ENCODE measurements around the gene RERE. TPM values are rescaled to one million over a fixed set of nuclear protein-coding genes. Genes with fewer than 3 reads are reported as not detected.

Gene RERE
- total RNA-seq, 1 donor from 2014 or later = 76.8 TPM

DNA sequence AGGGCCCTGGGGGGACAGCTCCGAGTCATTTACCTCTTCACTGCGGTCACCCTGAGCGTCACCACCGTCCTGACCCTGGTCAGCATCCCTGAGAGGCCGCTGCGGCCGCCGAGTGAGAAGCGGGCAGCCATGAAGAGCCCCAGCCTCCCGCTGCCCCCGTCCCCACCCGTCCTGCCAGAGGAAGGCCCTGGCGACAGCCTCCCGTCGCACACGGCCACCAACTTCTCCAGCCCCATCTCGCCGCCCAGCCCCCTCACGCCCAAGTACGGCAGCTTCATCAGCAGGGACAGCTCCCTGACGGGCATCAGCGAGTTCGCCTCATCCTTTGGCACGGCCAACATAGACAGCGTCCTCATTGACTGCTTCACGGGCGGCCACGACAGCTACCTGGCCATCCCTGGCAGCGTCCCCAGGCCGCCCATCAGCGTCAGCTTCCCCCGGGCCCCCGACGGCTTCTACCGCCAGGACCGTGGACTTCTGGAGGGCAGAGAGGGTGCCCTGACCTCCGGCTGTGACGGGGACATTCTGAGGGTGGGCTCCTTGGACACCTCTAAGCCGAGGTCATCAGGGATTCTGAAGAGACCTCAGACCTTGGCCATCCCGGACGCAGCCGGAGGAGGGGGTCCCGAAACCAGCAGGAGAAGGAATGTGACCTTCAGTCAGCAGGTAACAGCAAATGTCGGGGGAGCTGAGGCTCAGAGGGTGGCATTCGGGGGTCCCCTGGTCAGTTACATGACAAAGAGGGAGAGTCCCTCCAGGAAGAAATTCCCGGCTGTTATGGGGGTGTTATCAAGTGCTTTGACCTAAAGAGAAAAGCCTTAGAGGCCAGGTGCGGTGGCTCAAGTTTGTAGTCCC, 486.9 kb downstream of the RERE start:
- TF ChIP-seq, protein P1, sequence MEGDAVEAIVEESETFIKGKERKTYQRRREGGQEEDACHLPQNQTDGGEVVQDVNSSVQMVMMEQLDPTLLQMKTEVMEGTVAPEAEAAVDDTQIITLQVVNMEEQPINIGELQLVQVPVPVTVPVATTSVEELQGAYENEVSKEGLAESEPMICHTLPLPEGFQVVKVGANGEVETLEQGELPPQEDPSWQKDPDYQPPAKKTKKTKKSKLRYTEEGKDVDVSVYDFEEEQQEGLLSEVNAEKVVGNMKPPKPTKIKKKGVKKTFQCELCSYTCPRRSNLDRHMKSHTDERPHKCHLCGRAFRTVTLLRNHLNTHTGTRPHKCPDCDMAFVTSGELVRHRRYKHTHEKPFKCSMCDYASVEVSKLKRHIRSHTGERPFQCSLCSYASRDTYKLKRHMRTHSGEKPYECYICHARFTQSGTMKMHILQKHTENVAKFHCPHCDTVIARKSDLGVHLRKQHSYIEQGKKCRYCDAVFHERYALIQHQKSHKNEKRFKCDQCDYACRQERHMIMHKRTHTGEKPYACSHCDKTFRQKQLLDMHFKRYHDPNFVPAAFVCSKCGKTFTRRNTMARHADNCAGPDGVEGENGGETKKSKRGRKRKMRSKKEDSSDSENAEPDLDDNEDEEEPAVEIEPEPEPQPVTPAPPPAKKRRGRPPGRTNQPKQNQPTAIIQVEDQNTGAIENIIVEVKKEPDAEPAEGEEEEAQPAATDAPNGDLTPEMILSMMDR (IDR thresholded peaks at IDR 0.05) = no peak
- peaks cover 11% of the 10 kb centered on the region for H3K4me1 Mint-ChIP-seq (ENCODE audit: unreplicated experiment)
- no peak overlapping the region for H3K4me3 Mint-ChIP-seq (ENCODE audit: unreplicated experiment)
- no peaks in the 10 kb centered on the region for H3K36me3 Mint-ChIP-seq (ENCODE audit: unreplicated experiment)
- H3K27me3 Mint-ChIP-seq (ENCODE audit: unreplicated experiment) = no peaks in the 10 kb centered on the region
- H3K9me3 Mint-ChIP-seq (ENCODE audit: unreplicated experiment) = no peaks in the 10 kb centered on the region
- no peak for DNase-seq (ENCODE audit: extremely low spot score, unreplicated experiment)
- no peak overlapping the region for H3K27ac Mint-ChIP-seq (ENCODE audit: unreplicated experiment)

DNA sequence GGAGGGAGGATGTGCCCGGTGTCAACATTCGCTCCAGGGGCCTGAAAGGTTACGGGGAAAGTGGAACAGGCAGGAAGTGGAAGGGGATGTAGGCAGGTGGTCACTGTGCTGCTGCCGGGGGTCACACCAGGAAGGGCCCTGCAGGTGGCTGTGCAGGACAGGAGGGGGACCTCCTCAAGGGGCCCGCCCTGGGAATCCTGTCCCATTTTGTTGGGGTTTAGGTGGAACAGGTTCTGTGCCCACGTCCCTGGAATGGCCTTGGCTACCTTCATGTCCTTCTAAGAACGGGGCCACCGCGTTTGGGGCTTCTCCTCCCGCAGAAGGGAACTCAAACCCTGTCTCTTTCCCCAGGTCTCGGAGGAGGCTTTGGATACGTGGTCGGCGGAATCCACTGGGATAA, 487.6 kb downstream of the RERE start:
- no peaks in the 10 kb centered on the region for H3K9me3 Mint-ChIP-seq (ENCODE audit: unreplicated experiment)
- no peak overlapping the region for H3K27ac Mint-ChIP-seq (ENCODE audit: unreplicated experiment)
- no peak for DNase-seq (ENCODE audit: extremely low spot score, unreplicated experiment)
- TF ChIP-seq, protein P1 (IDR thresholded peaks at IDR 0.05) = no peak
- H3K36me3 Mint-ChIP-seq (ENCODE audit: unreplicated experiment) = no peaks in the 10 kb centered on the region
- H3K27me3 Mint-ChIP-seq (ENCODE audit: unreplicated experiment) = no peaks in the 10 kb centered on the region
- peak overlapping the region; percentile 8 for H3K4me3 Mint-ChIP-seq (ENCODE audit: unreplicated experiment)
- peaks cover 11% of the 10 kb centered on the region for H3K4me1 Mint-ChIP-seq (ENCODE audit: unreplicated experiment)

DNA sequence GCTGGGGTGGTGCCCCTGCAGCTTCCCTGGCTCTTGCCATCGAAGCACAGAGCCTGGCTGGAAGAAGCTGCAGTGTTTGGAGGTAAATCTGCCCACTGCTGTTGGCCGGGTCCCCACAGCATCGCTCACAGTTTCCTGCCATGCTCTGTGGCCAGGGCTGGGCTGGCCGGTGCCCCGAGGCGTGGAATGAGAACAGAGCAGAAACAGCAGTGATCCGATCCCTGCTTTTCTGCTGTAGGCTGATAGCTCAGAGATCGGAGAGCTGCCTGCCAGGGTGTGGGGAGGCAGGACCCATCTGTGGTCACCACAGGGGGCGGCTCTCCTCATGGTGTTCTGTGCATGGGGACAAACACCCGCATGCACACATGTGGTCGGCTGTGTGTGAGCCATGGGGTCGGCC, 488.0 kb downstream of the RERE start:
- H3K27me3 Mint-ChIP-seq (ENCODE audit: unreplicated experiment) = no peaks in the 10 kb centered on the region
- H3K27ac Mint-ChIP-seq (ENCODE audit: unreplicated experiment) = peak overlapping the region; percentile 16
- no peaks in the 10 kb centered on the region for H3K36me3 Mint-ChIP-seq (ENCODE audit: unreplicated experiment)
- H3K9me3 Mint-ChIP-seq (ENCODE audit: unreplicated experiment) = no peaks in the 10 kb centered on the region
- peak overlapping the region; percentile 8 for H3K4me3 Mint-ChIP-seq (ENCODE audit: unreplicated experiment)
- TF ChIP-seq, protein P1 (IDR thresholded peaks at IDR 0.05) = no peak
- H3K4me1 Mint-ChIP-seq (ENCODE audit: unreplicated experiment) = peaks cover 11% of the 10 kb centered on the region
- no peak for DNase-seq (ENCODE audit: extremely low spot score, unreplicated experiment)

DNA sequence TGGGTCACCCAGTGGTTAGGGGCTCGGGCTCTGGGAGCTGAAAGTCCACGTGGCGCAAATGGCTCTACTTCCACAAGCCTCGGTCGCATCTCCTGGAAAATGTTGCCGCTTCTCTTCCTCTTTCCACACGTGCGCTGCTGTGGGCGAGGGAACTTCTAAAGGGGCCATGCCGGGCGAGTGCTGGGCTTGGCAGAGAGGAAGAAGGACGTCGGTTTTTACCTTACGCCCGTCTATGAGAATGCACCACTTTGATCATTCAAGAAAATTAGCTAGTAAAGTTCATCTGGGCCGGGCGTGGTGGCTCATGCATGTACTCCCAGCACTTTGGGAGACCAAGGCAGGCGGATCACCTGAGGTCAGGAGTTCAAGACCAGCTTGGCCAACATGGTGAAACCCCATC, 489.2 kb downstream of the RERE start:
- H3K4me1 Mint-ChIP-seq (ENCODE audit: unreplicated experiment) = peaks cover 11% of the 10 kb centered on the region
- no peaks in the 10 kb centered on the region for H3K27me3 Mint-ChIP-seq (ENCODE audit: unreplicated experiment)
- no peak for DNase-seq (ENCODE audit: extremely low spot score, unreplicated experiment)
- H3K27ac Mint-ChIP-seq (ENCODE audit: unreplicated experiment) = no peak overlapping the region
- TF ChIP-seq, protein P1 (IDR thresholded peaks at IDR 0.05) = no peak
- no peak overlapping the region for H3K4me3 Mint-ChIP-seq (ENCODE audit: unreplicated experiment)
- H3K36me3 Mint-ChIP-seq (ENCODE audit: unreplicated experiment) = no peaks in the 10 kb centered on the region
- no peaks in the 10 kb centered on the region for H3K9me3 Mint-ChIP-seq (ENCODE audit: unreplicated experiment)

DNA sequence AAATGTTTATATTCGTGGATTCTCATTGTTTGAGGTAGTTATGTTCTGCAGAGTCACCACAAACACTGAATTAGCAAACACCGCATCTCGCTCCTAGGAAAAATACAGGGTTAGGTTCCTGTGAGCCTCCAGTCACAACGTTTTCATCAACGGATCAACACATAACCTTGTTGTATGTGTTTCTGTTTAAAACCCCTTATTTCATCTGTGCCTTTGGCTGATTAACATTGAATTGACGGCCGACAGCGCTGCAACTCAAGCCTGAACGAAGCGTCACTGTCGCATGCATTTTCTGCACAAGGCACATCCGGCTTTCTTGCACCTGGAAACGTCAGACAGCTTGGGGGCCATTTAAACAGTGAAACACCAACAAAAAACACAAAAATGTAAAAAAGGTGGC, 491.2 kb downstream of the RERE start:
- DNase-seq (ENCODE audit: extremely low spot score, unreplicated experiment) = no peak
- H3K27ac Mint-ChIP-seq (ENCODE audit: unreplicated experiment) = no peak overlapping the region
- TF ChIP-seq, protein P1 (IDR thresholded peaks at IDR 0.05) = no peak
- peaks cover 11% of the 10 kb centered on the region for H3K4me1 Mint-ChIP-seq (ENCODE audit: unreplicated experiment)
- no peaks in the 10 kb centered on the region for H3K9me3 Mint-ChIP-seq (ENCODE audit: unreplicated experiment)
- H3K36me3 Mint-ChIP-seq (ENCODE audit: unreplicated experiment) = no peaks in the 10 kb centered on the region
- no peaks in the 10 kb centered on the region for H3K27me3 Mint-ChIP-seq (ENCODE audit: unreplicated experiment)
- no peak overlapping the region for H3K4me3 Mint-ChIP-seq (ENCODE audit: unreplicated experiment)
